HepG2 (cell line): ENCODE measurements around the gene OGFR. TPM values are rescaled to one million over a fixed set of nuclear protein-coding genes. Genes with fewer than 3 reads are reported as not detected.

Source experiments
- ARNT2 ChIP-seq: sonication (generic); formaldehyde crosslinking; IDR thresholded peaks from 2 replicates; pipeline ENCODE4 v1.8.0; 2022; ENCODE audit warnings: mild to moderate bottlenecking, low read depth, missing genetic modification reagents, moderate library complexity
- ATM ChIP-seq: fragments of 450-650 bp; IDR thresholded peaks from 2 replicates; pipeline ENCODE4 v1.7.1; 2017; ENCODE audit warnings: mild to moderate bottlenecking, borderline replicate concordance
- BCL6 ChIP-seq: IDR thresholded peaks from 2 replicates; pipeline ENCODE4 v1.6.1; 2016; ENCODE audit warnings: missing genetic modification reagents, missing compliant biosample characterization
- CBX1 ChIP-seq: IDR thresholded peaks from one replicate; pipeline ENCODE4 v1.6.1; 2016; ENCODE audit warnings: antibody characterized with exemption, low read depth
- GTF3A ChIP-seq: sonication (generic); formaldehyde crosslinking; conservative IDR thresholded peaks from 2 replicates; pipeline ENCODE4 v1.4.0; 2020; ENCODE audit warnings: mild to moderate bottlenecking, missing genetic modification reagents
- HNF4G ChIP-seq, 2 experiments: sonication (generic) in 1 of 2; formaldehyde crosslinking in 1 of 2; IDR thresholded peaks; 2 replicates each; pipeline versions ENCODE4 v1.4.0 to v1.6.1; 2011 to 2020; ENCODE audit warnings: borderline replicate concordance in 2 of 2, low read depth in 2 of 2, mild to moderate bottlenecking in 2 of 2, low read length in 1 of 2, missing genetic modification reagents in 1 of 2, moderate library complexity in 1 of 2
- JUNB ChIP-seq: sonication (generic); formaldehyde crosslinking; IDR thresholded peaks from 2 replicates; pipeline ENCODE4 v1.8.0; 2022; ENCODE audit warnings: missing genetic modification reagents, mild to moderate bottlenecking, borderline replicate concordance
- KDM5B ChIP-seq: sonication (generic); formaldehyde crosslinking; IDR thresholded peaks from 2 replicates; pipeline ENCODE4 v1.4.0; 2020; ENCODE audit warnings: missing genetic modification reagents, mild to moderate bottlenecking, borderline replicate concordance
- MAF1 ChIP-seq: sonication (generic); formaldehyde crosslinking; IDR thresholded peaks from 2 replicates; pipeline ENCODE4 v1.5.0; 2020; ENCODE audit warnings: missing genetic modification reagents, borderline replicate concordance
- MED13 ChIP-seq: sonication (generic); formaldehyde crosslinking; IDR thresholded peaks from 2 replicates; pipeline ENCODE4 v1.5.0; 2020; ENCODE audit warnings: missing genetic modification reagents
- NKX3-1 ChIP-seq: sonication (generic); formaldehyde crosslinking; IDR thresholded peaks from 2 replicates; pipeline ENCODE4 v1.5.0; 2020; ENCODE audit warnings: missing genetic modification reagents
- PATZ1 ChIP-seq: sonication (generic); formaldehyde crosslinking; IDR thresholded peaks from 2 replicates; pipeline ENCODE4 v1.4.0; 2020; ENCODE audit warnings: missing genetic modification reagents
- RBAK ChIP-seq: sonication (generic); formaldehyde crosslinking; IDR thresholded peaks from 2 replicates; pipeline ENCODE4 v1.5.1; 2020; ENCODE audit warnings: mild to moderate bottlenecking, missing genetic modification reagents
- SP2 ChIP-seq: sonication (generic); formaldehyde crosslinking; IDR thresholded peaks from 2 replicates; pipeline ENCODE4 v1.5.1; 2020; ENCODE audit warnings: mild to moderate bottlenecking, missing genetic modification reagents
- STAT5B ChIP-seq: sonication (generic); formaldehyde crosslinking; IDR thresholded peaks from 2 replicates; pipeline ENCODE4 v1.4.0; 2020; ENCODE audit warnings: missing genetic modification reagents
- YEATS4 ChIP-seq: sonication (generic); formaldehyde crosslinking; IDR thresholded peaks from 2 replicates; pipeline ENCODE4 v1.4.0; 2020; ENCODE audit warnings: missing genetic modification reagents, borderline replicate concordance
- ZKSCAN8 ChIP-seq: IDR thresholded peaks from 2 replicates; pipeline ENCODE4 v1.6.1; 2016; ENCODE audit warnings: borderline replicate concordance, missing genetic modification reagents, missing compliant biosample characterization
- ZNF205 ChIP-seq: IDR thresholded peaks from 2 replicates; pipeline ENCODE4 v1.6.1; 2018; ENCODE audit warnings: missing biosample characterization, missing genetic modification reagents
- ZNF260 ChIP-seq: sonication (generic); formaldehyde crosslinking; IDR thresholded peaks from 2 replicates; pipeline ENCODE4 v1.4.0; 2020; ENCODE audit warnings: missing genetic modification reagents, low read depth, mild to moderate bottlenecking, borderline replicate concordance
- ZNF367 ChIP-seq: sonication (generic); formaldehyde crosslinking; IDR thresholded peaks from 2 replicates; pipeline ENCODE4 v1.4.0; 2020; ENCODE audit warnings: missing genetic modification reagents, borderline replicate concordance
- ZNF44 ChIP-seq: sonication (generic); formaldehyde crosslinking; IDR thresholded peaks from 2 replicates; pipeline ENCODE4 v1.5.1; 2020; ENCODE audit warnings: mild to moderate bottlenecking, missing genetic modification reagents
- ZNF574 ChIP-seq: sonication (generic); formaldehyde crosslinking; IDR thresholded peaks from 2 replicates; pipeline ENCODE4 v1.4.0; 2020; ENCODE audit warnings: missing genetic modification reagents
- ZNF598 ChIP-seq: sonication (generic); formaldehyde crosslinking; IDR thresholded peaks from 2 replicates; pipeline ENCODE4 v1.5.1; 2020; ENCODE audit warnings: mild to moderate bottlenecking, missing genetic modification reagents, borderline replicate concordance
- ZSCAN31 ChIP-seq: sonication (generic); formaldehyde crosslinking; IDR thresholded peaks from 2 replicates; pipeline ENCODE4 v1.5.0; 2020; ENCODE audit warnings: low read depth, mild to moderate bottlenecking, missing genetic modification reagents
- polyA plus RNA-seq, 8 experiments: library from polyadenylated mRNA; depleted of rRNA in 3 of 8; stranded (reverse) in 7 of 8; unstranded in 1 of 8; fragments of >200 nt; fragmentation: Illumina TruSeq in 4 of 8; extraction: Trizol in 4 of 8; gene quantifications; 2 replicates each; pipeline versions ENCODE4 v1.2.1 to v1.2.3, GENCODE V29; 2011 to 2016; ENCODE audit warnings: low read depth in 4 of 8, missing spikeins in 1 of 8, mixed read lengths in 1 of 8; ENCODE audit not compliant: insufficient read depth in 1 of 8
- total RNA-seq, 5 experiments: library from RNA; depleted of rRNA; stranded (reverse); fragments of >200 nt; fragmentation: Illumina TruSeq; extraction: Trizol; gene quantifications; 2 replicates each; pipeline ENCODE4 v1.2.3, GENCODE V29; 2016; ENCODE audit warnings: low read depth in 1 of 5
- TF ChIP-seq, protein P1 (sequence below): sonication (generic); formaldehyde crosslinking; IDR thresholded peaks from 2 replicates; pipeline ENCODE4 v1.5.0; 2020; ENCODE audit warnings: mild to moderate bottlenecking, missing genetic modification reagents

The OGFR gene
- total and polyA plus RNA-seq, 2 of the 13 experiments (the other 11 are each of a cell fraction or from before 2014, with no cell fraction given), result 47.7 to 81.8 TPM

GRCh38 chr20:62804627-62805154 is at the start of gene OGFR (continued):
- TF ChIP-seq MAF1 (CRISPR knock-in tag), result no peak
- no peak for TF ChIP-seq RBAK
- TF ChIP-seq KDM5B (CRISPR knock-in tag), result no peak
- no peak for TF ChIP-seq ARNT2
- peak; percentile 28; the same call in 1 of the 2 replicates for TF ChIP-seq MED13 (CRISPR knock-in tag)
- no peak for TF ChIP-seq NKX3-1 (CRISPR knock-in tag)
- TF ChIP-seq ZNF205 (CRISPR knock-in tag), result no peak; the same call in 1 of the 2 replicates
- no peak for TF ChIP-seq ZNF598 (CRISPR knock-in tag)
- TF ChIP-seq SP2 (CRISPR knock-in tag), result no peak; the same call in 1 of the 2 replicates
- TF ChIP-seq, protein P1, sequence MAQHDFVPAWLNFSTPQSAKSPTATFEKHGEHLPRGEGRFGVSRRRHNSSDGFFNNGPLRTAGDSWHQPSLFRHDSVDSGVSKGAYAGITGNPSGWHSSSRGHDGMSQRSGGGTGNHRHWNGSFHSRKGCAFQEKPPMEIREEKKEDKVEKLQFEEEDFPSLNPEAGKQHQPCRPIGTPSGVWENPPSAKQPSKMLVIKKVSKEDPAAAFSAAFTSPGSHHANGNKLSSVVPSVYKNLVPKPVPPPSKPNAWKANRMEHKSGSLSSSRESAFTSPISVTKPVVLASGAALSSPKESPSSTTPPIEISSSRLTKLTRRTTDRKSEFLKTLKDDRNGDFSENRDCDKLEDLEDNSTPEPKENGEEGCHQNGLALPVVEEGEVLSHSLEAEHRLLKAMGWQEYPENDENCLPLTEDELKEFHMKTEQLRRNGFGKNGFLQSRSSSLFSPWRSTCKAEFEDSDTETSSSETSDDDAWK, result no peak
- TF ChIP-seq STAT5B (CRISPR knock-in tag), result peak; percentile 69; the same call in 1 of the 2 replicates
- no peak for TF ChIP-seq ZNF367 (CRISPR knock-in tag)
- peak; percentile 30; the same call in 1 of the 2 replicates for TF ChIP-seq ZSCAN31 (CRISPR knock-in tag)
- peak; percentile 86 for TF ChIP-seq PATZ1
- no peak for TF ChIP-seq JUNB (CRISPR knock-in tag)
- no peak for TF ChIP-seq GTF3A (CRISPR knock-in tag)
- TF ChIP-seq CBX1, result no peak
- TF ChIP-seq ATM, result no peak
- TF ChIP-seq YEATS4 (CRISPR knock-in tag), result peak; percentile 82
- TF ChIP-seq BCL6 (CRISPR knock-in tag), result peak; percentile 31; the same call in 1 of the 2 replicates
- no peak for TF ChIP-seq ZKSCAN8 (CRISPR knock-in tag)
- no peak for TF ChIP-seq ZNF44
- no peak for TF ChIP-seq HNF4G (IDR thresholded peaks at IDR 0.05; ENCODE audit: borderline replicate concordance, low read depth, low read length)
- no peak for TF ChIP-seq HNF4G (CRISPR knock-in tag; IDR thresholded peaks at IDR 0.05; ENCODE audit: borderline replicate concordance, low read depth)
- TF ChIP-seq ZNF260 (CRISPR knock-in tag), result no peak
- TF ChIP-seq ZNF574 (CRISPR knock-in tag), result peak; percentile 72
